Spleen (tissue), 7 donors: Measurements from ENCODE around the gene CNTF.

ENCODE experiments used
- CTCF ChIP-seq, 11 experiments: fragments of 200-600 bp in 7 of 11; fragments of 450-650 bp in 4 of 11; sonication (generic) in 4 of 11; IDR thresholded peaks in 8 of 11; conservative IDR thresholded peaks in 3 of 11; 1 replicate in 7 of 11; 2 replicates in 4 of 11; pipeline versions ENCODE4 v1.4.0 to v1.8.0; 2016 to 2021; ENCODE audit warnings: antibody characterized with exemption in 11 of 11, inconsistent platforms in 4 of 11, mild to moderate bottlenecking in 1 of 11
- POLR2A ChIP-seq, 3 donors: fragments of 450-650 bp; IDR thresholded peaks; one replicate each; pipeline ENCODE4 v1.5.1; 2017; ENCODE audit warnings: antibody characterized with exemption in 3 of 3, mild to moderate bottlenecking in 1 of 3
- donor health status: DM: no; HTN: no; CAD: no; lungs with moderate emphysema.
- donor health status: DM: no; HTN: no; CAD: no.
- donor health status: DM: no; HTN: no; CAD: no.

GRCh38 chr11:58641341-58641740 lies 18.9 kb downstream of the CNTF start:
- TF ChIP-seq POLR2A (IDR thresholded peaks at IDR 0.05), result no peak
- no peak for TF ChIP-seq CTCF (IDR thresholded peaks at IDR 0.05 in 8 of 11, conservative IDR thresholded peaks at IDR 0.05 in 3 of 11)
